HCT116 (cell line): Measurements from ENCODE around the gene PRPF38A. TPM values are rescaled to one million over a fixed set of nuclear protein-coding genes. Genes with fewer than 3 reads are reported as not detected.

ENCODE experiments used
- ATAC-seq: fragments of 200-7000 bp; cut with Tn5 transposase; 2 replicates; pipeline ENCODE4 v1.9.1; 2020; ENCODE audit warnings: mild to moderate bottlenecking, moderate library complexity
- BruUV-seq: library from RNA; stranded (reverse); fragments of 400-500 nt; replicated peaks from 2 replicates; lab custom pipeline; 2021; lab: Mats Ljungman, UMichigan
- CTCF ChIA-PET: fragments of 300-600 bp; sonication (Branson Sonifier 250); formaldehyde crosslinking; loops from one replicate; lab custom pipeline; 2021; ENCODE audit warnings: antibody characterized with exemption; lab: Charles Lee
- POLR2A ChIA-PET: fragments of 300-600, 350-600 bp; sonication (Branson Sonifier 250); formaldehyde crosslinking; loops from one replicate; lab custom pipeline; 2021; ENCODE audit warnings: antibody characterized with exemption; lab: Charles Lee
- RAD21 ChIA-PET, 2 experiments: fragments of 300-600 bp; sonication (Branson Sonifier 250); formaldehyde crosslinking; loops; one replicate each; lab custom pipeline; 2023; ENCODE audit warnings: low total read pairs in 2 of 2; ENCODE audit not compliant: uncharacterized antibody in 2 of 2, unreplicated experiment in 2 of 2, low non-redundant PET in 1 of 2; lab: Charles Lee
- DNase-seq: peaks from one replicate; pipeline ENCODE4 v3.0.0-alpha.2; 2010; ENCODE audit warnings: low read depth, low spot score
- H2AFZ ChIP-seq: fragments of 200-600 bp; shearing (Covaris generic), sonication (generic); 2 replicates; pipeline ENCODE4 v1.6.1; 2017; ENCODE audit warnings: low read depth, mixed run types, mixed read lengths, antibody characterized with exemption, low read length; ENCODE audit not compliant: poor library complexity, severe bottlenecking
- H3K27ac ChIP-seq: 2 replicates; pipeline ENCODE4 v1.5.1; 2012; ENCODE audit warnings: low read depth, low read length
- H3K27me3 ChIP-seq: fragments of 200-600 bp; sonication (generic); 2 replicates; pipeline ENCODE4 v1.6.1; 2016; ENCODE audit warnings: mixed run types, low read length, mixed read lengths; ENCODE audit not compliant: insufficient read depth
- H3K36me3 ChIP-seq, 2 experiments: fragments of 200-500 bp in 1 of 2; fragments of 200-600 bp in 1 of 2; sonication (Bioruptor generic) in 1 of 2; sonication (generic) in 1 of 2; 2 replicates each; pipeline versions ENCODE4 v1.5.1 to v1.6.1; 2014 to 2016; ENCODE audit warnings: low read length in 2 of 2, inconsistent platforms in 1 of 2, mixed read lengths in 1 of 2, mixed run types in 1 of 2; ENCODE audit not compliant: insufficient read depth in 2 of 2, control insufficient read depth in 1 of 2
- H3K4me1 ChIP-seq, 2 experiments: fragments of 200-600 bp in 1 of 2; sonication (generic) in 1 of 2; 2 replicates each; pipeline versions ENCODE4 v1.5.1 to v1.6.1; 2012 to 2017; ENCODE audit warnings: low read length in 2 of 2, inconsistent platforms in 1 of 2, mild to moderate bottlenecking in 1 of 2, mixed read lengths in 1 of 2, mixed run types in 1 of 2, moderate library complexity in 1 of 2; ENCODE audit not compliant: insufficient read depth in 2 of 2, control insufficient read depth in 1 of 2
- H3K4me2 ChIP-seq: fragments of 200-600 bp; sonication (generic); 2 replicates; pipeline ENCODE4 v1.6.1; 2017; ENCODE audit warnings: mixed run types, low read length, mixed read lengths
- H3K4me3 ChIP-seq, 2 experiments: fragments of 200-600 bp in 1 of 2; sonication (generic) in 1 of 2; replicated peaks in 1 of 2; 2 replicates each; pipeline ENCODE4 v1.5.1; 2011 to 2016; ENCODE audit warnings: low read length in 2 of 2, control low read depth in 1 of 2, low read depth in 1 of 2, mild to moderate bottlenecking in 1 of 2, mixed read lengths in 1 of 2, mixed run types in 1 of 2
- H3K79me2 ChIP-seq: fragments of 200-600 bp; sonication (generic); 2 replicates; pipeline ENCODE4 v1.6.1; 2017; ENCODE audit warnings: mild to moderate bottlenecking, mixed run types, low read length, moderate library complexity, mixed read lengths; ENCODE audit not compliant: insufficient read depth
- H3K9ac ChIP-seq: fragments of 200-600 bp; sonication (generic); 2 replicates; pipeline ENCODE4 v1.6.1; 2016; ENCODE audit warnings: low read length, mixed read lengths
- H3K9me2 ChIP-seq: fragments of 200-600 bp; sonication (generic), shearing (Covaris generic); 2 replicates; pipeline ENCODE4 v1.6.1; 2017; ENCODE audit warnings: mixed run types, mild to moderate bottlenecking, moderate library complexity; ENCODE audit not compliant: insufficient read depth
- H3K9me3 ChIP-seq, 2 experiments: fragments of 200-500 bp in 1 of 2; fragments of 200-600 bp in 1 of 2; sonication (Bioruptor generic) in 1 of 2; sonication (generic) in 1 of 2; 2 replicates each; pipeline ENCODE4 v1.6.1; 2014 to 2017; ENCODE audit warnings: low read length in 2 of 2, mixed read lengths in 2 of 2, inconsistent platforms in 1 of 2, low read depth in 1 of 2, mild to moderate bottlenecking in 1 of 2, mixed run types in 1 of 2, moderate library complexity in 1 of 2; ENCODE audit not compliant: control insufficient read depth in 1 of 2, insufficient read depth in 1 of 2
- H4K20me1 ChIP-seq: fragments of 200-600 bp; sonication (generic), shearing (Covaris generic); 2 replicates; pipeline ENCODE4 v1.6.1; 2017; ENCODE audit warnings: mixed run types, mild to moderate bottlenecking, moderate library complexity; ENCODE audit not compliant: insufficient read depth
- CBX3 ChIP-seq: IDR thresholded peaks from 2 replicates; pipeline ENCODE4 v1.6.1; 2012; ENCODE audit warnings: low read depth
- CEBPB ChIP-seq: IDR thresholded peaks from 2 replicates; pipeline ENCODE4 v1.6.1; 2012; ENCODE audit warnings: low read depth
- EGR1 ChIP-seq: IDR thresholded peaks from 2 replicates; pipeline ENCODE4 v1.6.1; 2012; ENCODE audit warnings: low read depth
- ELF1 ChIP-seq: IDR thresholded peaks from 2 replicates; pipeline ENCODE4 v1.6.1; 2012; ENCODE audit warnings: low read depth, borderline replicate concordance
- EZH2 ChIP-seq: fragments of 200-600 bp; sonication (generic); IDR thresholded peaks from 2 replicates; pipeline ENCODE4 v1.6.1; 2017; ENCODE audit warnings: antibody characterized with exemption, mixed run types
- JUND ChIP-seq: IDR thresholded peaks from 2 replicates; pipeline ENCODE4 v1.6.1; 2012
- RAD21 ChIP-seq: IDR thresholded peaks from 2 replicates; pipeline ENCODE4 v1.6.1; 2012; ENCODE audit warnings: low read depth, mild to moderate bottlenecking
- SIN3A ChIP-seq: IDR thresholded peaks from 2 replicates; pipeline ENCODE4 v1.6.1; 2012; ENCODE audit warnings: low read depth
- SP1 ChIP-seq: IDR thresholded peaks from 2 replicates; pipeline ENCODE4 v1.6.1; 2012; ENCODE audit warnings: low read depth
- SRF ChIP-seq: IDR thresholded peaks from 2 replicates; pipeline ENCODE4 v1.6.1; 2012; ENCODE audit warnings: low read depth
- TCF7L2 ChIP-seq: IDR thresholded peaks from 2 replicates; pipeline ENCODE4 v1.7.0; 2011; ENCODE audit warnings: borderline replicate concordance, inconsistent platforms; ENCODE audit not compliant: insufficient read depth, insufficient read length; ENCODE audit errors: extremely low read depth
- YY1 ChIP-seq: IDR thresholded peaks from 2 replicates; pipeline ENCODE4 v1.6.1; 2011; ENCODE audit warnings: low read length, low read depth, moderate library complexity, mild to moderate bottlenecking; ENCODE audit not compliant: insufficient replicate concordance; ENCODE audit errors: extremely low read depth
- ZNF274 ChIP-seq: fragments of 200-500 bp; sonication (Bioruptor generic); IDR thresholded peaks from 2 replicates; pipeline ENCODE4 v1.6.1; 2014; ENCODE audit warnings: mild to moderate bottlenecking, low read depth, low read length, inconsistent platforms
- intact Hi-C: fragments of 100-400 bp; cut with micrococcal nuclease; formaldehyde crosslinking; loops from 2 replicates; pipeline ENCODE4 v1.10.0; 2022
- total RNA-seq: library from RNA; stranded (reverse); gene quantifications from one replicate; pipeline ENCODE4 v1.2.1, GENCODE V29; 2021; ENCODE audit not compliant: unreplicated experiment
- TF ChIP-seq, protein P1 (sequence below): IDR thresholded peaks from 2 replicates; pipeline ENCODE4 v1.6.1; 2012
- TF ChIP-seq, protein P2 (sequence below): IDR thresholded peaks from 2 replicates; pipeline ENCODE4 v1.6.1; 2011; ENCODE audit warnings: mild to moderate bottlenecking, low read length, moderate library complexity; ENCODE audit not compliant: insufficient replicate concordance; ENCODE audit errors: extremely low read depth
- TF ChIP-seq, protein P3 (sequence below), 3 experiments: fragments of 200-600 bp in 1 of 3; sonication (generic) in 1 of 3; IDR thresholded peaks in 2 of 3; conservative IDR thresholded peaks in 1 of 3; 2 replicates each; pipeline ENCODE4 v1.5.1; 2012 to 2017; ENCODE audit warnings: low read depth in 2 of 3, low read length in 2 of 3, antibody characterized with exemption in 1 of 3, borderline replicate concordance in 1 of 3, control low read depth in 1 of 3, mild to moderate bottlenecking in 1 of 3, mixed read lengths in 1 of 3, mixed run types in 1 of 3, moderate library complexity in 1 of 3; ENCODE audit not compliant: insufficient read depth in 1 of 3
- TF ChIP-seq, protein P4 (sequence below): IDR thresholded peaks from 2 replicates; pipeline ENCODE4 v1.6.1; 2012; ENCODE audit warnings: low read depth

The PRPF38A gene
- total RNA-seq, 1 experiment from 2014 or later, result 50.2 TPM

DNA sequence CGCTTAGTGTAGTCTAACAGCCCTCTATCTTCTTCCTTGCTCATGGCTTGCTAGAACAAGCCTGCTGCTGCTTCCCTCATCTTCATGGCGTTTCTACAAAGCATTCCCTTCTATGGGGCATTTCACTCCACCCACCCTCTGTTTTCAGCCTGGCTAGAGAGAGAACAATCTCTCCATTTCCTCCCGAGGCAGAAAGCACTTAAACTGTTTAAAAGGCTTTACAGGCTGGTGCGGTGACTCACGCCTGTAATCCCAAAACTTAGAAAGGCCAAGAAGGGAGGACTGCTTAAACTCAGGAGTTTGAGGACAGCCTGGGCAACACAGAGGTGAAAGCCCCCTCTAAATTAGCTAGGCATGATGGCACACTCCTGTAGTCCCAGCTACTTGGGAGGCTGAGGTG is 17.9 kb upstream of the PRPF38A start:
- H2AFZ ChIP-seq, result no peak overlapping the region
- H4K20me1 ChIP-seq, result peaks cover 5% of the 10 kb centered on the region; the same call in 1 of the 2 replicates
- DNase-seq (no peak), ATAC-seq (no peak)
- RAD21 ChIA-PET, result no interaction called here
- H3K4me1 ChIP-seq, result no peaks in the 10 kb centered on the region
- no peaks in the 10 kb centered on the region for H3K9me3 ChIP-seq
- TF ChIP-seq SP1 (no peak), ELF1 (no peak), ZNF274 (no peak), EGR1 (no peak), CEBPB (no peak), JUND (no peak), EZH2 (no peak), TCF7L2 (no peak), RAD21 (no peak), CBX3 (no peak), YY1 (no peak), SRF (no peak), SIN3A (no peak)
- TF ChIP-seq, protein P1, sequence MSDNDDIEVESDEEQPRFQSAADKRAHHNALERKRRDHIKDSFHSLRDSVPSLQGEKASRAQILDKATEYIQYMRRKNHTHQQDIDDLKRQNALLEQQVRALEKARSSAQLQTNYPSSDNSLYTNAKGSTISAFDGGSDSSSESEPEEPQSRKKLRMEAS, result no peak
- TF ChIP-seq, protein P2, sequence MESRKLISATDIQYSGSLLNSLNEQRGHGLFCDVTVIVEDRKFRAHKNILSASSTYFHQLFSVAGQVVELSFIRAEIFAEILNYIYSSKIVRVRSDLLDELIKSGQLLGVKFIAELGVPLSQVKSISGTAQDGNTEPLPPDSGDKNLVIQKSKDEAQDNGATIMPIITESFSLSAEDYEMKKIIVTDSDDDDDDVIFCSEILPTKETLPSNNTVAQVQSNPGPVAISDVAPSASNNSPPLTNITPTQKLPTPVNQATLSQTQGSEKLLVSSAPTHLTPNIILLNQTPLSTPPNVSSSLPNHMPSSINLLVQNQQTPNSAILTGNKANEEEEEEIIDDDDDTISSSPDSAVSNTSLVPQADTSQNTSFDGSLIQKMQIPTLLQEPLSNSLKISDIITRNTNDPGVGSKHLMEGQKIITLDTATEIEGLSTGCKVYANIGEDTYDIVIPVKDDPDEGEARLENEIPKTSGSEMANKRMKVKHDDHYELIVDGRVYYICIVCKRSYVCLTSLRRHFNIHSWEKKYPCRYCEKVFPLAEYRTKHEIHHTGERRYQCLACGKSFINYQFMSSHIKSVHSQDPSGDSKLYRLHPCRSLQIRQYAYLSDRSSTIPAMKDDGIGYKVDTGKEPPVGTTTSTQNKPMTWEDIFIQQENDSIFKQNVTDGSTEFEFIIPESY, result no peak
- TF ChIP-seq, protein P3, sequence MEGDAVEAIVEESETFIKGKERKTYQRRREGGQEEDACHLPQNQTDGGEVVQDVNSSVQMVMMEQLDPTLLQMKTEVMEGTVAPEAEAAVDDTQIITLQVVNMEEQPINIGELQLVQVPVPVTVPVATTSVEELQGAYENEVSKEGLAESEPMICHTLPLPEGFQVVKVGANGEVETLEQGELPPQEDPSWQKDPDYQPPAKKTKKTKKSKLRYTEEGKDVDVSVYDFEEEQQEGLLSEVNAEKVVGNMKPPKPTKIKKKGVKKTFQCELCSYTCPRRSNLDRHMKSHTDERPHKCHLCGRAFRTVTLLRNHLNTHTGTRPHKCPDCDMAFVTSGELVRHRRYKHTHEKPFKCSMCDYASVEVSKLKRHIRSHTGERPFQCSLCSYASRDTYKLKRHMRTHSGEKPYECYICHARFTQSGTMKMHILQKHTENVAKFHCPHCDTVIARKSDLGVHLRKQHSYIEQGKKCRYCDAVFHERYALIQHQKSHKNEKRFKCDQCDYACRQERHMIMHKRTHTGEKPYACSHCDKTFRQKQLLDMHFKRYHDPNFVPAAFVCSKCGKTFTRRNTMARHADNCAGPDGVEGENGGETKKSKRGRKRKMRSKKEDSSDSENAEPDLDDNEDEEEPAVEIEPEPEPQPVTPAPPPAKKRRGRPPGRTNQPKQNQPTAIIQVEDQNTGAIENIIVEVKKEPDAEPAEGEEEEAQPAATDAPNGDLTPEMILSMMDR (IDR thresholded peaks at IDR 0.05 in 2 of 3, conservative IDR thresholded peaks at IDR 0.05 in 1 of 3; ENCODE audit: borderline replicate concordance in 1 of 3, insufficient read depth in 1 of 3, low read depth in 2 of 3, low read length in 2 of 3), result no peak
- TF ChIP-seq, protein P4, sequence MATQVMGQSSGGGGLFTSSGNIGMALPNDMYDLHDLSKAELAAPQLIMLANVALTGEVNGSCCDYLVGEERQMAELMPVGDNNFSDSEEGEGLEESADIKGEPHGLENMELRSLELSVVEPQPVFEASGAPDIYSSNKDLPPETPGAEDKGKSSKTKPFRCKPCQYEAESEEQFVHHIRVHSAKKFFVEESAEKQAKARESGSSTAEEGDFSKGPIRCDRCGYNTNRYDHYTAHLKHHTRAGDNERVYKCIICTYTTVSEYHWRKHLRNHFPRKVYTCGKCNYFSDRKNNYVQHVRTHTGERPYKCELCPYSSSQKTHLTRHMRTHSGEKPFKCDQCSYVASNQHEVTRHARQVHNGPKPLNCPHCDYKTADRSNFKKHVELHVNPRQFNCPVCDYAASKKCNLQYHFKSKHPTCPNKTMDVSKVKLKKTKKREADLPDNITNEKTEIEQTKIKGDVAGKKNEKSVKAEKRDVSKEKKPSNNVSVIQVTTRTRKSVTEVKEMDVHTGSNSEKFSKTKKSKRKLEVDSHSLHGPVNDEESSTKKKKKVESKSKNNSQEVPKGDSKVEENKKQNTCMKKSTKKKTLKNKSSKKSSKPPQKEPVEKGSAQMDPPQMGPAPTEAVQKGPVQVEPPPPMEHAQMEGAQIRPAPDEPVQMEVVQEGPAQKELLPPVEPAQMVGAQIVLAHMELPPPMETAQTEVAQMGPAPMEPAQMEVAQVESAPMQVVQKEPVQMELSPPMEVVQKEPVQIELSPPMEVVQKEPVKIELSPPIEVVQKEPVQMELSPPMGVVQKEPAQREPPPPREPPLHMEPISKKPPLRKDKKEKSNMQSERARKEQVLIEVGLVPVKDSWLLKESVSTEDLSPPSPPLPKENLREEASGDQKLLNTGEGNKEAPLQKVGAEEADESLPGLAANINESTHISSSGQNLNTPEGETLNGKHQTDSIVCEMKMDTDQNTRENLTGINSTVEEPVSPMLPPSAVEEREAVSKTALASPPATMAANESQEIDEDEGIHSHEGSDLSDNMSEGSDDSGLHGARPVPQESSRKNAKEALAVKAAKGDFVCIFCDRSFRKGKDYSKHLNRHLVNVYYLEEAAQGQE, result no peak
- CTCF ChIA-PET, result no interaction called here
- H3K9ac ChIP-seq, result no peak overlapping the region
- peaks cover 25 to 55% of the 10 kb centered on the region in 2 experiments for H3K36me3 ChIP-seq
- H3K79me2 ChIP-seq, result peaks cover 4% of the 10 kb centered on the region; the same call in 1 of the 2 replicates
- POLR2A ChIA-PET, result no interaction called here
- H3K4me2 ChIP-seq, result no peak overlapping the region
- no peak overlapping the region for H3K27ac ChIP-seq
- no TSS peak for BruUV-seq
- no peaks in the 10 kb centered on the region for H3K9me2 ChIP-seq
- H3K27me3 ChIP-seq, result no peaks in the 10 kb centered on the region
- H3K4me3 ChIP-seq, result no peak overlapping the region
- intact Hi-C loops, result no loop called here
